ENCODE results near the gene C8G.

GRCh38 chr9:136955943-136956335 is 10.9 kb downstream of the C8G start:
- TF ChIP-seq EZH2 (IDR thresholded peaks at IDR 0.05; ENCODE audit: low read length, unreplicated experiment), result no peak
- no peak for TF ChIP-seq EZH2phosphoT487 (IDR thresholded peaks at IDR 0.05; ENCODE audit: borderline replicate concordance, low read length)

Data from PC-3 (cell line).